Thyroid gland (tissue), 4 donors: ENCODE results near the gene CCDC7.

Experiments
- CTCF ChIP-seq, 6 experiments: fragments of 200-600 bp in 3 of 6; fragments of 450-650 bp in 3 of 6; sonication (generic) in 3 of 6; IDR thresholded peaks; one replicate each; pipeline ENCODE4 v1.5.1; 2016 to 2019; ENCODE audit warnings: antibody characterized with exemption in 6 of 6, mild to moderate bottlenecking in 2 of 6, inconsistent platforms in 1 of 6, moderate library complexity in 1 of 6
- POLR2A ChIP-seq, 2 donors: fragments of 450-650 bp; IDR thresholded peaks; one replicate each; pipeline ENCODE4 v1.6.1; 2017; ENCODE audit warnings: antibody characterized with exemption in 2 of 2, mild to moderate bottlenecking in 2 of 2, moderate library complexity in 1 of 2

GRCh38 chr10:32477499-32477898 lies 31.6 kb downstream of the CCDC7 start:
- TF ChIP-seq POLR2A (IDR thresholded peaks at IDR 0.05) (no peak), CTCF (IDR thresholded peaks at IDR 0.05) (no peak)
